DMS114 treated with DMSO at 0.1 percent for 48 hours (cell line): ENCODE measurements around the gene KRT77.

ENCODE experiments used
- DNase-seq: peaks from one replicate; lab custom pipeline; 2025; ENCODE audit not compliant: unreplicated experiment; lab: John Stamatoyannopoulos, UW

Gene KRT77

GRCh38 chr12:52694151-52694550 is 9.2 kb downstream of the KRT77 start:
- DNase-seq, result no peak

- DNase-seq, result no peak
Observed at GRCh38 chr12:52693261-52693660, 10.1 kb downstream of the KRT77 start.

- DNase-seq, result no peak
Observed at GRCh38 chr12:52692254-52692653, 11.1 kb downstream of the KRT77 start.

GRCh38 chr12:52691841-52692150 is 11.5 kb downstream of the KRT77 start:
- no peak for DNase-seq

- DNase-seq, result no peak
Observed at GRCh38 chr12:52691076-52691840, 12.1 kb downstream of the KRT77 start.

- no peak for DNase-seq
Observed at GRCh38 chr12:52690351-52691075, 12.8 kb downstream of the KRT77 start.

- DNase-seq, result no peak
Observed at GRCh38 chr12:52689936-52690335, 13.4 kb downstream of the KRT77 start.

GRCh38 chr12:52689239-52689638 is 14.1 kb downstream of the KRT77 start:
- no peak for DNase-seq

GRCh38 chr12:52688481-52688880 is 14.8 kb downstream of the KRT77 start:
- DNase-seq, result no peak

GRCh38 chr12:52687497-52688385 is 15.6 kb downstream of the KRT77 start:
- DNase-seq, result no peak

GRCh38 chr12:52686756-52687487 is 16.4 kb downstream of the KRT77 start:
- no peak for DNase-seq

- DNase-seq, result no peak
Observed at GRCh38 chr12:52686063-52686462, 17.3 kb downstream of the KRT77 start.

GRCh38 chr12:52685406-52685890 is 17.9 kb downstream of the KRT77 start:
- no peak for DNase-seq

GRCh38 chr12:52684431-52684830 is 18.9 kb downstream of the KRT77 start:
- DNase-seq, result no peak

GRCh38 chr12:52683575-52684300 is 19.6 kb downstream of the KRT77 start:
- DNase-seq, result no peak

- no peak for DNase-seq
Observed at GRCh38 chr12:52682938-52683574, 20.3 kb downstream of the KRT77 start.

- DNase-seq, result no peak
Observed at GRCh38 chr12:52682381-52682660, 21.0 kb downstream of the KRT77 start.

GRCh38 chr12:52681526-52682380 is 21.6 kb downstream of the KRT77 start:
- DNase-seq, result no peak

GRCh38 chr12:52680363-52680762 is 23.0 kb downstream of the KRT77 start, which contains the start of gene KRT1:
Gene KRT1, minus strand, starts transcription at chr12:52680407. Its CDS starts 59 bp downstream, at chr12:52680348.
- DNase-seq, result no peak
